ENCODE measurements around the gene PSMD9.
"Not testable (repeated sequence)": the region's sequence is repeated elsewhere in the genome, so short reads cannot be mapped to it uniquely, and the experiment has no call there.

The PSMD9 gene

DNA sequence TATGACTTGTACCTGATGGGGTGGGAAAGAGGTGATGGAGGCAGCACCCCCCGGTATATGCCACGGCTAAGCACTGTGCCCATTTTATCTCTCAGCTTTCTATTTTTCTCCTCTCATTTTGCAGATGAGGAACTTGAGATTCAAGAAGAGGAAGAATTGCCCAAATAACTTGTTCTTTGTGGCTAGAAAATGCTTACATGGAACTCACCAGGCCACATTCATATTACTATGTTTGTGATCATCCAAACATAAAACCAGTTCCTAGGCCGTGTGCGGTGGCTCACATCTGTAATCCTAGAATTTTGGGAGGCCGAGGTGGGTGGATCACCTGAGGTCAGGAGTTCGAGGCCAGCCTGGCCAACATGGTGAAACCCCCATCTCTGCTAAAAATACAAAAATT, 14.5 kb upstream of the PSMD9 start:
- no peak for DNase-seq

DNA sequence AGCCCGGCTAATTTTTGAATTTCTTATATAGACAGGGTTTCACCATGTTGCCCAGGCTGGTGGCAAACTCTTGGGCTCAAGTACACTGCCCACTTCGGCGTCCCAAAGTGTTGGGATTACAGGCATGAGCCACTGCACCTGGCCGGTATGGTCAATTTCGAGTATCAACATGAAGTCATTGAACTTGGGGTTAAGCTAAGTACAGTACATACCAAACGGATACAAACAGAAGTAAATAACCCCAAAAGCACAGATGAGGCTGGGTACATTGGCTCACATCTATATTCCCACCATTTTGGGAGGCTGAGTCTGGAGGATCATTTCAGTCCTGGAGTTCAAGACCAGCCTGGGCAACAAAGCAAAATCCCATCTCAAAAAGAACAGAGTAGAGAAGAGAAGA, 13.0 kb upstream of the PSMD9 start:
- DNase-seq: no peak

GRCh38 chr12:121876080-121876447, 12.5 kb upstream of the PSMD9 start:
- DNase-seq: not testable (repeated sequence)

- no peak for DNase-seq
Observed at GRCh38 chr12:121883315-121883660, 5.3 kb upstream of the PSMD9 start.

- DNase-seq: not testable (repeated sequence)
Observed at GRCh38 chr12:121885129-121885528, 3.5 kb upstream of the PSMD9 start.

GRCh38 chr12:121888083-121888477, 510 bp upstream of the PSMD9 start:
- no peak for DNase-seq

DNA sequence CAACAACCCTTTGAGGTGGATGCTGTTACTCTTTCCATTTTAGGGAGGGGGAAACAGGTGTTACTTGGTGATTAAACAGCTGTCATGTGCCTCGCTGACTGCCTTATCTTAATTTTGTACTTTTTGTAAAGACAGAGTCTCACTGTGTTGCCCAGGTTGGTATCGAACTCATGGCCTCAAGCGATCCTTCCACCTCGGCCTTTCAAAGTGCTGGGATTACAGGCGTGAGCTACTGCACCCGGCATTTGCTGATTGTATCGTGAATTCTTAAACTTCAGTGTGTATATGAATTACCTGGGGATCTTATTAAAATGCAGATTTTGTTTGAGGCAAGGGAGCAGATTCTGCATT, 659 bp downstream of the PSMD9 start:
- DNase-seq: no peak

DNA sequence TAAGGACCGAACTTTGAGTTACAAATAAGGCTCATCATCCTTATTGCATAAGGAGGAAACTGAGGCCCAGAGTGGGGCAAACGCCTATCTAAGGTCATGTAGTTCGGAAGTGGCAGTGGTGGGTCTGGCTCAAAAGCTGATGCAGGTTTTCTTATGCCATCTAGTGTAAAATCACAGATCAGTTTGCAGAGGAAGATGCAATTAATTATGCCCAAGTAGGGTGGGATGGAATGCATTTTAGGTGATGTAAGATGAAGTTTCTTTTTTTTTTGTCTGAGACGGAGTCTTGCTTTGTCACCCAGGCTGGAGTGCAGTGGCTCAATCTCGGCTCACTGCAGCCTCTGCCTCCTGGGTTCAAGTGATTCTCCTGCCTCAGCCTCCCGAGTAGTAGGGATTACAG, 1.1 kb downstream of the PSMD9 start:
- not testable (repeated sequence) for DNase-seq

DNA sequence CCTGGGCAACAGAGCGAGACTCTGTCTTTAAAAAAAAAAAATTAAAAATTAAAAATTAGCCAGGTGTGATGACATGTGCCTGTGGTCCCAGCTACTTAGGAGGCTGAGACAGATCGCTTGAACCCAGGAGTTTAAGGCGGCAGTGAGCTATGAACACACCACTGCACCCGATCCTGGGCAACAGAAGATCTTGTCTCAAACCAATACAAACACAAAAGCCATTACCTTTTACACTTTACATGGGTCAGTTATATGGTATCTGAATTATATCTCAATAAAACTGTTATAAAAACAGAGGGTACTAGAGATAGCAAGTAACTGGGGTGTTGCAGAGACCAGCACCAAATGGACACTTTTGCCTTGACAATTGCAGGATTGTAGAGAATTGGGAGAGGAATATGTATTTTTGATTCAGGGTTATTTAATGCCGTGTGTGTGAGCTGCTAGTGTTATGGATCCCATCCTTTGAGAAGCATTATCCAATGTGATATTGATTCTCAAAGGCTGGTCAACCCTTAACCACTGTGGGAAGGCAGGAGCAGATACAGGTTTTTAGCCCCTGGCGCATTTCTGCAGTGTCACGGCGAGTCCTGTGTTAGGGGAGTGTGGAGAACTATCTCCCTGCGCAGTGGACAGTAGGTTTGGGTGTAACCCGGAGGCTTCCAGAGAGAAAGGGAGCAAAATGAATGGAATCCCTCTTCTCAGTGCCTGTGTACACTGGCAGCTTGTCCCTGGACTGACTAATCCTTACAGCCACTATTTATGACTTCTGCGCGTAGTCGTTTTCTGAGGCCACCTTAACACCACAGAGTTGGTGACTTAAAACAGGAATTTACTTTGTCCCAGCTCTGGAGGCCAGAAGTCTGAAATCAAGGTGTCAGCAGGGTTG, 4.3 kb downstream of the PSMD9 start:
- no peak for DNase-seq

DNA sequence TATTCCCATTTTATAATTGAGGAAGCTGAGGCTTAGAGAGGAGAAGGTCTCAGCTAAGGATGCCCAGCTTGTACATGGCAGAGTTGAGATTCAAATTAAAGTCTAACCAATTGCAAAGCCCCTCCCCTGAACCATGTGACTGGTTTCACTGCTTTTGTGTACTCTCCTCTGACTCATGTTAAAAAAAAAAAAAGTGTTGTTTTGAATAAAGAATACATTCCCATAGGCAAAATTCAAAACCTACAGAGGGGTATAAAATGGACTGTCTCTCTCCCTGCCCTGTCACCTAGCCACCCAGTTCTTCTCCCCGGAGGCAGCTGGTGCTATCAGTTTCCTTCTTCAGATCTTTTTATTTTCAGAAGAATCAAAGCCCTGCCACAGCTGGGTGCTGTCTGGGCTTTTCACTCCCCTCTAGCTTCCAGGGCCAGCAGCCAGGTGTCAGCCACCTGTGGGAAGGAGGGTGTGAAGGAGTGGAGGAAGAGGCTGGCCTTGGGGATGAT, 5.4 kb downstream of the PSMD9 start:
- DNase-seq: no peak

DNA sequence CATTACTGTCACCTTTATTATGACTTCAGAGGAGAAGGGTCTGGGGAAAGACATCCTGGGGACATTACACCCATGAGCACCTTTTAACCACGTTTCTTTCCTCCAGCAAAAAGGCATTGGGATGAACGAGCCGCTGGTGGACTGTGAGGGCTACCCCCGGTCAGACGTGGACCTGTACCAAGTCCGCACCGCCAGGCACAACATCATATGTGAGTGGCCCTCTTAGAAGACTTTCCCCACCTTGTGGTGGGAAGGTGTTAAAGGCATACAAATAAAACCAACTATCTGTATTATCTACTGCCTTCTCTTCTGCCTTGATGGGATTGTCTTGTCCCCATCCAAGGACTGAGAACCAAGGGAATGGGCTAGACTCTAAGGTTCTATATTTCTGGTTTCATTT, 6.0 kb downstream of the PSMD9 start:
- no peak for DNase-seq

DNA sequence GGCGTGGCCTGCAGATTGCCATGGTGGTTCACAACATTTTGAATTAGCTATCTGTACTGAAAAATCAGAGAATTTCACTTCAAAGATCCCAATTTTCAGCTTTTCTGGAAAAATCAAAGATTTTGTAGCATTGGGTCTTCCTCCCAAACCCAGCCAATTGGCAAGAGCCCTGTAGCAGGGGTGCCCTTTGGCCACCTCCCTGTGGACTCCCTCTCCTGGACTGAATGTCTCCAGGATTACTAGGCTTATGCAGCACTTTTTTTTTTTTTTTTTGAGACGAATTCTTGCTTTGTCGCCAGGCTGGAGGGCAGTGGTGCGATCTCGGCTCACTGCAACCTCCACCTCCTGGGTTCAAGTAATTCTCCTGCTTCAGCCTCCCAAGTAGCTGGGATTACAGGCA, 9.7 kb downstream of the PSMD9 start:
- DNase-seq: no peak

DNA sequence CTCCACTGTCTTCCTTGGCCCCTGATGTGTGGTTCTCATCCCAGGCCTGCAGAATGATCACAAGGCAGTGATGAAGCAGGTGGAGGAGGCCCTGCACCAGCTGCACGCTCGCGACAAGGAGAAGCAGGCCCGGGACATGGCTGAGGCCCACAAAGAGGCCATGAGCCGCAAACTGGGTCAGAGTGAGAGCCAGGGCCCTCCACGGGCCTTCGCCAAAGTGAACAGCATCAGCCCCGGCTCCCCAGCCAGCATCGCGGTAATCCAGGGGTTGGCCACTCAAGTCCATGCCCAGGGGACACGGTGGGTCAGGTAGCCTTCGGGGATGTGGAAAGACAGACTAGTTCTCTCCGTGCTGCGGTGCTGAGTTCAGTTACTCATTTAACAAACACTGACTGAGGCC, 11.0 kb downstream of the PSMD9 start:
- no peak for DNase-seq

DNA sequence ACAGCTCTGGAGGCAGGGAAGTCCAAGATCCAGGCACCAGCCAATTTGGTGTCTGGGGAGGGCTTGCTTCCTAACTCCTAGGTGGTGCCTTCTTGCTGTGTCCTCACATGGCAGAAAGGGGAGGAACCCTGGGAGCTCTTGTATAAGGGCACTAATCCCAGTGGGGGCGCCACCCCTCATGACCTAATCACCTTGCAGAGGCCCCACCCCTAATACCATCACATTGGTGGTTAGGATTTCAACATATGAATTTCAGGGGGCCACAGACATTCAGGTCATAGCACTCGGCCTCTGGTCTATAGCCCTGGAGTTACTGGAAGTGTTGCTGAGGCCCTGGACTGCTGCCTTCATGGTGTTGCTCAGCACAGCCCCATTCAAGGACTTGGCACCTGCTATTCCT, 14.6 kb downstream of the PSMD9 start:
- DNase-seq: no peak

DNA sequence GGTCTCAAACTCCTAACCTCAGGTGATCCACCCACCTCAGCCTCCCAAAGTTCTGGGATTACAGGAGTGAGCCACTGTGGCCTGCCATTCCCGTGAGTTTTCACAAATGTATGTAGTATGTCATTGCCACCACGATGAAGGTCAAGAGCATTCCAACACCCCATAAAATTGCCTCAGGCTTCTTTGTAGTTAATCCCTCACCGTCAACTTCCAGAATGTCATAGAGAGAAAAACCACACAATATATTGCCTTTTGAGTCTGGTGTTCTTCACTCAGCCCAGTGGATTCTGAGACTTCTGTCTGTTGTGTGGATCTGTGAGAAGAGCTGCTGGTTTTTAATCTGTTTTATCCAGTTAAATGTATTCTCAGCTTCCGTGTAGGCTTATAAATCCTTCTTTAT, 17.2 kb downstream of the PSMD9 start:
- no peak for DNase-seq

- DNase-seq: no peak
Observed at GRCh38 chr12:121908702-121909101, 20.1 kb downstream of the PSMD9 start.

GRCh38 chr12:121911824-121912585, 23.4 kb downstream of the PSMD9 start:
- DNase-seq: no peak

DNA sequence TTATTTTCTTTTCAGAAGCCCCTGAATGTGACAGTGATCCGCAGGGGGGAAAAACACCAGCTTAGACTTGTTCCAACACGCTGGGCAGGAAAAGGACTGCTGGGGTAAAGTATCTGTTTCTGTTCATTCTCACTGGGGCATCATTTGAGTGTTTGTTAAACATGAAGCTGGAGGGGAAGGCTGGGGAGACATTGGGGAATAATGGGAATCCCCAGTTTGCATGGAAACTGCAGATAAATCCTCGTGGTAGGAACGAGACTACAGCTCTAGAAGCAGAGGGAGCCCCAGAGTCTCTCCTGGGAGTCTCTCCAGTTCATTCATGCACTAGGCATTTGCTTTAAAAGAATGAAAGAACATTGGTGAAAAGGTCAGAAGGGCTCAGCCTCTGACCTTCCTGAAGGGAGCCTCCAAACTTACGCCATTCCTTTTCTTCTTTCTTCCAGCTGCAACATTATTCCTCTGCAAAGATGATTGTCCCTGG, 27.3 kb downstream of the PSMD9 start:
- no peak for DNase-seq

DNA sequence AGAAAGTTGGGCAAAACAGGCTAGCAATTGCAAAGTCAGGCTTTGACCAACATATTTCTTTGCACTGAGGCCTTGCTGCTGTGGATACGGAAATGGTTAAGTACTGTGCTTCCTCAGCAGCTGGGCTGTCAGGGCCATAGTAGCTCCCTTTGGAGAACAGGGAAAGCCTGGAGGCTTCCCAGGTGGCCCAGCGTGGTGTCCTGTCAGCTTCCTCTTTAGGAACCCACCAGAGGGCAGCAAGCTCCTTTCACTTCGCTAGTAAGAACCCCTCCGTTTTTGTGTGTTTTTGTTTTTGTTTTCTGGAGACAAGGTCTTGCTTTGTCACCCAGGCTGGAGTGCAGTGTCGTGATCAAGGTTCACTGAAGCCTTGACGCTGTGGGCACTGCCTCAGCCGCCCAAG, 28.1 kb downstream of the PSMD9 start:
- DNase-seq: no peak

- DNase-seq: peak; percentile 97
Observed at GRCh38 chr12:121917950-121918678, 29.5 kb downstream of the PSMD9 start, which contains the start of gene CFAP251. Gene CFAP251, plus strand, starts transcription at chr12:121918592. Its CDS starts 2,714 bp downstream, at chr12:121921306.

- DNase-seq: no peak
Observed at GRCh38 chr12:121918679-121919038, 30.1 kb downstream of the PSMD9 start.

GRCh38 chr12:121921066-121921465, 32.5 kb downstream of the PSMD9 start:
- DNase-seq: no peak

DNA sequence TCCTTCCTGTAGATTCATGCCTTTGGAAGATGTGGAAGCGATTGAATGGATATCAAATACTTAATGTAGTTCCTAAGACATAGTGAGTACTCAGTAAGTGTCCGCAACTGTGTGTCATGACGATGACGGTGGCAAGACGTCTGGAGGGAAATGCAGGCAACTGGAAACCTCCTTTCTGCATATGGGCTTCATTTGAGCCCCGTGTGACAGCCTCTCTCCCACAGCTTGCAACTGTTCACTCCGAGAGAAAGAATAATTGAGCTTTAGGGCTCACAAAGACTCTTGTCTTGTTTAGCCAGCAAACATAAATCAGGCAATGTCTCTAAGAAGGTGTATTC, 36.7 kb downstream of the PSMD9 start:
- DNase-seq: no peak
